IPS DF 19.7 (cell line): Measurements from ENCODE around the gene APLN.

Experiments used
- DNase-seq: peaks from one replicate; pipeline ENCODE4 v3.0.0-alpha.2; 2013; ENCODE audit warnings: low read depth, low spot score

The APLN gene

GRCh38 chrX:129641941-129642340 lies 12.8 kb downstream of the APLN start:
- DNase-seq: no peak

DNA sequence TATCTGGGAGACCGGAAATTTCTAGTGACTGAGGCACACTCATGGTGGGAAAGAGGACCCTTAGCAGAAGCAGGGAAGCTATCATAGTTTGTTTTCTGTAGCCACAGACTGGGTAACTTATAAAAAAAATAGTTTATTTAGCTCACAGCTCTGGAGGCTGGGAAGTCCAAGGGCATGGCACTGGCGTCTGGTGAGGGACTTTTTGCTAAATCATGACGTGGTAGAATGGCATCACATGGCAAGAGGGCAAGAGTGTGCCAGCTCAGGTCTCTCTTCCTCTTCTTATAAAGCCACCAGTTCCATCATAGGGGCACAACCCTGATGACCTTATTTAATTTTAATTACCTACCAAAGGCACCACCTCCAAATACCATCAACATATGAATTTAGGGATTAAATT lies 13.3 kb downstream of the APLN start:
- no peak for DNase-seq

DNA sequence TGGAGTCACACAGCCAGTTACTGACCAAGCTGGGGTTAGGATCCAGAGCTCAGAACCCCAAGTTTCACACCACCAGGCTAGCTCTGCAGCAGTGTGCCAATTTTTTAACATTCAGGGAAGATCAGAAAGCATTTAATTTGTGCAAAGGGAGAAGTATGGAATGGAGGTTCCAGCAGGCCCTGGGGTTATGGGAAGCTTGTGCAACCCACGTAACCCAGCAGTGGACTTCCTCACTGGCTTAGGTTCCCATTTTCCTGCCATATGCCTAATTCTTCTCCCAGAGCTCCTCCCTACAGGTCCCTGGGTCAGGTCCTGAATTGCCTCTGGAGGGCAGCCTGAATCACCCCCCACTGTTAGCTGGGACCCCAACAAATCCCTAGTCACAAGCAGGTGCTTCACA lies 14.0 kb downstream of the APLN start:
- DNase-seq: no peak

GRCh38 chrX:129638917-129639316 lies 15.8 kb downstream of the APLN start:
- no peak for DNase-seq

DNA sequence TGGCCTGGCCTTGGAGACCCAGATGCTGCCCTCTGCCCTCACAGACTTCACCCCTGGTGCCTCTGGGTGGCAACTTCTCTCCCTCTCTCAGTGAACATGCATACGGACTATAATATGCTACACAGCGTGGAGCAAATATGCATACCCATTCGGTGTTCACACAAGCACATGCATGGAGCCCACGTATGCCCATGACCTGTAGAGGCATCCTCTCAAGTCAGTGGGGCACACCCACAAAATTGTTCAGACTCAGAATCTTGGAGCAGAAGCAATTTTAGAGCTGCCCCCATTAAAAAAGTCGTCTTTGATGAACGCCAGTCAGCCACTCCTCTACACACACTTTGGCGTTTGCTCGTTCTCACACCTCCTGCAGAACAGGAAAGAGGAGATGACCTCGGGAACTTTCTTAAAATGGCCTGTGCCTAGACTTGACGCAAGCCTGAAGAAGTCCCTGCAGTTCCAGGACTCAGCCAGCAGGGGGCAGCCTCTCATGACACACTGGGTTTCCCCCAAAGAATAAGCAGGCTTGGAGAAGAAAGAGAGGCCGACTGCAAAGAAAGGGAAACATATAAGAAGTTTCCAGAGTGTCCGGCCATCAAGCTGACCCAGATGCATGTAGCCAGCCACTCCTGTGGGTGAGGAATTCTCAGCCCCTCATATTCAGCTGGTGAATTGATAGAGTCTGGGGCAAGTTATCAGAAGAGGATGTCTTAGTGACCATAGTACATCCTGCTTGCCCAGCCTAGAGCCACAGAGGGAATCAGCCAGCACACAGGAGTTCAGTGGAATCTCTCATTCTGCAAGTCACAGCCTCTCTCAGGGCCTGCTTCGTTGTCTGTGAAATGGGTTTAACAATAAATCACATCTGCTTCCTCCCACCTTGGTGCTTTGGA lies 17.3 kb downstream of the APLN start:
- no peak for DNase-seq

GRCh38 chrX:129636175-129636681 lies 18.5 kb downstream of the APLN start:
- no peak for DNase-seq

DNA sequence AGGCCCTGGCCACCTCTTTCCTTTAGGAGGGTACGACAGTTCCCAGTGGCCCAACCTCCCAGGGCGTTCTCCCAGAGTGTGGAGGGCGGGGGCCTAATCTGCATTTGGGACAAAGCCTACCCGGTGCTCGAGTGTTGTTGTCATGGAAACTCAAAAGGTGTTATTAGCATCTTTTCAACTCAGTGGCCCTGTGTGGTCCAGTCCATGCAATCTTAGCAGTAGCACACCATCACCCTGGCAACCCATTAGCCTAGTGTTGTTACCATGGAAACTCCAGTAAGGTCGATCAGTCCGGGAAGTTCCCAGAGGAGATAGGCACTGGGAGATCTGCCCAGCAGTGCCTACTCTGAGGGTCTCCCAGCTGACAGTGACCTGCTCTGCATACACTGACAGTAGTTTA lies 20.2 kb downstream of the APLN start:
- no peak for DNase-seq

- no peak for DNase-seq
Measured at GRCh38 chrX:129632443-129632842, 22.3 kb downstream of the APLN start.

DNA sequence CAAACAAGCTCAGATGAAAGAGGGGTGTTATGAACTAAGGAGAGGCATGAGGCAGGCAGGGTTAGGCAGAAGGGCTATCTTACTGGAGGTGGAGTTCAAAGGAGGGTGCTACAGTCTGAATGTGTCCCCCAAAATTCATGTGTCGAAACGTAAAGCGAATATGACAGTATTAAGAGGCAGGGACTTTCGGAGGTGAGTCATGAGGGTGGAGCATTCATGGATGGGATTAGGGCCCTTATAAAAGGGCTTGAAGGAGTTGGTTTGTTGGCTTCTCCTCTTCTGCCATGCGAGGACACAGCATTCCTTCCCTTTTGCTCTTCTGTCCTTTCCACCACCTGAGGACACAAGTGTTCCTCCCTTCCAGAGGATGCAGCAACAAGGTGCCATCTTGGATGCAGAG lies 22.9 kb downstream of the APLN start:
- DNase-seq: no peak

GRCh38 chrX:129629837-129630236 lies 24.9 kb downstream of the APLN start:
- DNase-seq: no peak

DNA sequence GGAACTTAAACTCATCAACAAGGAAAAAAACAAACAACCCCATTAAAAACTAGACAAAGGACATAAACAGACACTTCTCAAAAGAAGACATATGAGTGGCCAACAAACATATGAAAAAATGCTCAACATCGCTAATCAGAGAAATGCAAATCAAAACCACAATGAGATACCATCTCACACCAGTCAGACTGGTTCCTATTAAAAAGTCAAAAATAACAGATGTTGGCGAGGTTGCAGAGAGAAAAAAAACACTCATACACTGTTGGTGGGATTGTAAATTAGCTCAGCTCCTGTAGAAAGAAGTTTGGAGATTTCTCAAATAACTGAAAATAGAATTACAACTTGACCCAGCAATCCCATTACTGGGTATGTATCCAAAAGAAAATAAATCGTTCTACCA lies 28.7 kb downstream of the APLN start:
- no peak for DNase-seq

GRCh38 chrX:129622757-129623301 lies 31.9 kb downstream of the APLN start:
- no peak for DNase-seq

DNA sequence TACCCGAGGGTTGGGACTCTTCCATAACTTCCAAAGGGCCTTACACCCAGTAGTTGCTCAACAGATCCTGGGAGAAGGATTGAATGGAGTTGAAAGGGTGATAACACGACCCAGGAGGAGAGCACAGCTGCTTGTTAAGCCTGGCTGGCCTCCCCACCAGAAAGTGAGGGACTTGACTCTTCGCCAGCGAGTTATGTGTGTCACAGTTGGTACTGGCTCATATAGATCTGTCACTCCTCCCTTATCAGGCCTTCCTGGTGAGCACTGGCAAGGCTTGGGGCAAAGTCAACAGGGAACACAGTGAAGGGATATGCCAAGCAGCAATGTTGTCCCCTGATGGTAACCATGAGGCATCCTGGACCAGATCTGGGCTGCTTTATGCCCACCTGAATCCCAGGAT lies 35.8 kb downstream of the APLN start:
- no peak for DNase-seq

DNA sequence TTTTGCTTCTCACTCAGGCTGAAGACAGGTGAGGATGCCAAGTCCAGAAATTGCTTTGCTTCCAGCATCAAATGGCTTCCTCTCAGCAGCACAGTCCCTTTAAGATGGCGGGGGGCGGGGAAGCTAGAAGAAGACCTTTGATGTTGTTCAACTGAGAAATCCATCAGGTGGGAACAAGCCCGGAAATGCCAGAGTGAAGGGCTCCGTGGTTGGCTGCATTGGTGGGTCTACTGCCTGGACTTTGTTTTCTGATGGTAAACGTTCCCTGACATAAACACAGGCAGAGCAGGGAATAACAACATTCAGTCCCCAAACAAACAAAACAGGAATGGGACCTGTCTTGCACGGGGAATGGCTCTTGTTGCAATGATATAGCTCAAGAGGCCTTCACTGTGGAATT lies 37.3 kb downstream of the APLN start:
- no peak for DNase-seq

DNA sequence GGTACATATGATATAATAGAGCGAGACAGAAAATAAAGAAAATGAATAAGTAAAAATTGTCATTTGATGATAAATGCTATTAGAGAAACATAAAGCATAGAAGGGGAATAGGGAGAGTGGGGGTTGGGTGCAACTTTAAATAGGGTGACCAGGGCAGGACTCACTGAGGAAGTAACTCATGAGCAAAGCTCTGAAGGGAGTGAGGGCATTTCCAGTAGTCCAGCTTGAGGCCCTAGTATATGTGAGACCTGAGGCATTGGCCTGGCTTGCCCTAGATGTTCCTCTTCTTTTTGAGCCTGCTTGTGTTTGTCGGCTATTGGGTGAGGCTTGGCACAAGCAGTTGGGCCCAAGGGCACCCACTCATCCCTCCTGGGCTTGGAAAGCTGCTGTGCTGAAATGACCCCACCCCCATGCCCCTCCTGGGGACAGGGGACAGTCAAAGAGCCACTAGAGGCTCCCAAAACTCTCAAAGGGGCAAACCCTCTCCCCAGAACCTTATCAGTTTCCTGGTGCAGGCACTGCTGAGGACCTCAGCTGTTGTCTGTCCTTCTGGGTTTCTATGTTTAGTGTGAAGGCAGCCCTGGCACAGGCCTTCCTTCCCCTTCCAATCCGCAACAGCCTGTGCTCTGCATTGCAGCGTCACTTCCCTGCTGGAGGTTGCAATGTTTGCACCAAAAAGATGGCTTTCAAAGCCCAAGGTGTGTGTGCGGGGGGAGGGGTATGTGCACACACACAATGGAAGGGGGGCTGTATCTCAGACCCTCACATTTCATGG lies 40.1 kb downstream of the APLN start:
- DNase-seq: no peak

- no peak for DNase-seq
Measured at GRCh38 chrX:129613596-129613995, 41.2 kb downstream of the APLN start.

GRCh38 chrX:129612396-129612795 lies 42.4 kb downstream of the APLN start:
- DNase-seq: no peak

DNA sequence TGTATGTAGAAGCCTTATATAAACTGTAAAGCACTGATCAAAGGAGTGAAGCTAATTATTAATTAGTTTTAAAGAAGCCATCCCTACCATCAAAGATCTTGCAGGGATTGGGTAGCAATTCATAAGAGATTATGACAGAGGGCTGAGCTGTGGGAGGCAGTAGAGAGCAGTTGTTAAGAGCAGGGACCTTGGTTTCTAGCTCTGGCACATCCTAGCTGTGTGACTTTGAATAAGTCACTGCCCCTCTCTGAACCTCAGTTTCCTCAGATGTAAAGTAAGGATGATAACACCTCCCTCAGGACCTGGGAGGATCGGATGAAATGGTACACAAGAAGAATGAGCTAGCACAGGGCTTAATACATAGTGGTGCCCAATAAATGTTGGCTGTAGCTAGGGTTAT lies 45.4 kb downstream of the APLN start:
- no peak for DNase-seq

GRCh38 chrX:129608496-129608895 lies 46.3 kb downstream of the APLN start:
- no peak for DNase-seq

DNA sequence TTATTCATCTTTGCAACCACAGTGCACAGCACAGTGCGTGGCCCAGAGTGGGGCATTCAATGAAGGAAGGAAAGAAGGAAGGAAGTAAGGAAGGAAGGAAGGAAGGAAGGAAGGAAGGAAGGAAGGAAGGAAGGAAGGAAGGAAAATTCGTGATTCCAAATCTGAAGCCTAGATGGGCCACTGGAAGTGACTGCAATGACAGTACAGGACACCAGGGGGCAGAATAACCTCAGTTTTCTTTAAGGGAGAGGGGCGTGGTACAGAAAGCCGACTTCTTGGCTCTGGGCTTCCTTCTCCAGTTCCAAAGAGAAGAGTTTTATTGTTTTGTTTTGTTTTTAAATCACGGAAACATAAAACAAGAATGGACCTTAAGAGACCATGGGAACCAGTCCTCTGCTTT lies 47.8 kb downstream of the APLN start:
- no peak for DNase-seq

GRCh38 chrX:129600981-129601424 lies 53.8 kb downstream of the APLN start:
- DNase-seq: no peak

DNA sequence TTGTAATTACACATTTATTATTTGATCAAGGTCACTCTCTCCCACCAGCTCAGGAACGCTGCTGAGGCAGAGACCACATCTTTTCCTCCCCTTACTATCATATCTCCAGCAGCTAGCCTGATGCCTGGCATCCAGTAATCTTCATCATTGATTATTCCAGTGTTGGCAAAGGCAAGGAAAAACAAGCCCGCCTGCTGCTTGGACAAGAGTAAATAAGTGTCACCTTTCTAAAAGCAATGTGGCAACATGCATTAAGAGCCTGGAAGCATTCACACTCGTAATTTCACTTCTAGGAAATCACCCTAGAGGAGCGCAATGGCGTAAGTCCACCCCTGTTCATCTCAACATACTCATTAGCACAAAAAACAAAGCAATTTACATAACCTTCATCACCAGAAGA lies 54.8 kb downstream of the APLN start:
- DNase-seq: no peak
